NT2/D1 (cell line): ENCODE results near the gene RMC1.

ENCODE experiments used
- YY1 ChIP-seq: IDR thresholded peaks from 2 replicates; pipeline ENCODE4 v1.6.1; 2011; ENCODE audit not compliant: insufficient read length, insufficient read depth
- ZNF274 ChIP-seq: IDR thresholded peaks from 2 replicates; pipeline ENCODE4 v1.6.1; 2011; ENCODE audit warnings: mild to moderate bottlenecking, low read depth, low read length

- TF ChIP-seq ZNF274 = no peak
- TF ChIP-seq YY1 = no peak
These were observed 44.0 kb downstream of the RMC1 start for GRCh38 chr18:23547306-23547705.
